Astrocyte (in vitro differentiated cells and primary cell): ENCODE data around the gene TMEM203. TPM values are rescaled to one million over a fixed set of nuclear protein-coding genes. Genes with fewer than 3 reads are reported as not detected.

Source experiments
- DNase-seq: peaks from one replicate; pipeline ENCODE4 v3.0.0-alpha.2; 2010; ENCODE audit warnings: low read depth
- FAIRE-seq: peaks from 2 replicates; lab custom pipeline; 2011; peaks lifted over from hg19 to GRCh38; lab: Jason Lieb, UNC
- H2AFZ ChIP-seq: 2 replicates; pipeline ENCODE4 v1.6.0; 2012; ENCODE audit warnings: low read depth, low read length, inconsistent platforms
- H3K27ac ChIP-seq: 2 replicates; pipeline ENCODE4 v1.5.1; 2011; ENCODE audit warnings: low read depth, low read length, inconsistent platforms
- H3K27me3 ChIP-seq: 2 replicates; pipeline ENCODE4 v1.6.0; 2011; ENCODE audit warnings: low read length, inconsistent platforms; ENCODE audit not compliant: insufficient read depth
- H3K36me3 ChIP-seq: 2 replicates; pipeline ENCODE4 v1.5.1; 2011; ENCODE audit warnings: low read length, inconsistent platforms; ENCODE audit not compliant: insufficient read depth
- H3K4me1 ChIP-seq: 2 replicates; pipeline ENCODE4 v1.5.1; 2011; ENCODE audit warnings: low read length, inconsistent platforms; ENCODE audit not compliant: insufficient read depth
- H3K4me2 ChIP-seq: 2 replicates; pipeline ENCODE4 v1.6.0; 2012; ENCODE audit warnings: low read length, inconsistent platforms
- H3K4me3 ChIP-seq: 2 replicates; pipeline ENCODE4 v1.5.1; 2011; ENCODE audit warnings: low read depth, mild to moderate bottlenecking, low read length, inconsistent platforms; ENCODE audit not compliant: insufficient read depth
- H3K79me2 ChIP-seq: 2 replicates; pipeline ENCODE4 v1.6.0; 2012; ENCODE audit warnings: mild to moderate bottlenecking, low read length, inconsistent platforms; ENCODE audit not compliant: insufficient read depth
- H3K9ac ChIP-seq: 2 replicates; pipeline ENCODE4 v1.6.0; 2012; ENCODE audit warnings: mild to moderate bottlenecking, low read length, inconsistent platforms
- H3K9me3 ChIP-seq: 2 replicates; pipeline ENCODE4 v1.5.1; 2012; ENCODE audit warnings: low read depth, mild to moderate bottlenecking, low read length, inconsistent platforms; ENCODE audit not compliant: insufficient read depth
- H4K20me1 ChIP-seq: 2 replicates; pipeline ENCODE4 v1.6.0; 2012; ENCODE audit warnings: low read length, inconsistent platforms; ENCODE audit not compliant: insufficient read depth
- H3K27ac Mint-ChIP-seq: one replicate; pipeline ENCODE4 v1.8.0; 2021; ENCODE audit warnings: mild to moderate bottlenecking, mixed read lengths; ENCODE audit not compliant: unreplicated experiment
- H3K27me3 Mint-ChIP-seq: one replicate; pipeline ENCODE4 v1.8.0; 2021; ENCODE audit warnings: low read depth, mixed read lengths; ENCODE audit not compliant: unreplicated experiment
- H3K36me3 Mint-ChIP-seq: one replicate; pipeline ENCODE4 v1.8.0; 2021; ENCODE audit warnings: low read depth, mixed read lengths; ENCODE audit not compliant: unreplicated experiment
- H3K4me1 Mint-ChIP-seq: one replicate; pipeline ENCODE4 v1.8.0; 2021; ENCODE audit warnings: low read depth, mixed read lengths; ENCODE audit not compliant: unreplicated experiment
- H3K4me3 Mint-ChIP-seq: one replicate; pipeline ENCODE4 v1.8.0; 2021; ENCODE audit warnings: mild to moderate bottlenecking, moderate library complexity, mixed read lengths; ENCODE audit not compliant: unreplicated experiment
- H3K9me3 Mint-ChIP-seq: one replicate; pipeline ENCODE4 v1.8.0; 2021; ENCODE audit warnings: mild to moderate bottlenecking, mixed read lengths; ENCODE audit not compliant: unreplicated experiment
- EZH2 ChIP-seq: IDR thresholded peaks from 2 replicates; pipeline ENCODE4 v1.6.1; 2012; ENCODE audit warnings: mild to moderate bottlenecking, low read length, inconsistent platforms; ENCODE audit not compliant: insufficient read depth
- total RNA-seq: library from RNA; stranded (reverse); gene quantifications from 2 replicates; pipeline ENCODE4 v1.2.1, GENCODE V29; 2021
- TF ChIP-seq, protein P1 (sequence below): IDR thresholded peaks from 2 replicates; pipeline ENCODE4 v1.5.1; 2011; ENCODE audit warnings: low read depth, mild to moderate bottlenecking, inconsistent platforms, low read length, moderate library complexity; ENCODE audit not compliant: insufficient read depth

TMEM203 gene
- total RNA-seq, 1 donor from 2014 or later, result 28.7 TPM

- Mint-ChIP-seq H3K36me3 (no peaks in the 10 kb centered on the region), H3K4me1 (peaks cover 10% of the 10 kb centered on the region), H3K4me3 (peak overlapping the region; percentile 64), H3K9me3 (no peaks in the 10 kb centered on the region), H3K27ac (no peak overlapping the region), H3K27me3 (no peaks in the 10 kb centered on the region)
- H3K4me1 ChIP-seq, result peaks cover 20% of the 10 kb centered on the region
- H3K9me3 ChIP-seq, result no peaks in the 10 kb centered on the region
- H3K79me2 ChIP-seq, result peaks cover 76% of the 10 kb centered on the region
- H3K27ac ChIP-seq, result no peak overlapping the region
- no peak for FAIRE-seq
- H3K4me3 ChIP-seq, result no peak overlapping the region
- H2AFZ ChIP-seq, result no peak overlapping the region
- TF ChIP-seq EZH2, result no peak
- TF ChIP-seq, protein P1, sequence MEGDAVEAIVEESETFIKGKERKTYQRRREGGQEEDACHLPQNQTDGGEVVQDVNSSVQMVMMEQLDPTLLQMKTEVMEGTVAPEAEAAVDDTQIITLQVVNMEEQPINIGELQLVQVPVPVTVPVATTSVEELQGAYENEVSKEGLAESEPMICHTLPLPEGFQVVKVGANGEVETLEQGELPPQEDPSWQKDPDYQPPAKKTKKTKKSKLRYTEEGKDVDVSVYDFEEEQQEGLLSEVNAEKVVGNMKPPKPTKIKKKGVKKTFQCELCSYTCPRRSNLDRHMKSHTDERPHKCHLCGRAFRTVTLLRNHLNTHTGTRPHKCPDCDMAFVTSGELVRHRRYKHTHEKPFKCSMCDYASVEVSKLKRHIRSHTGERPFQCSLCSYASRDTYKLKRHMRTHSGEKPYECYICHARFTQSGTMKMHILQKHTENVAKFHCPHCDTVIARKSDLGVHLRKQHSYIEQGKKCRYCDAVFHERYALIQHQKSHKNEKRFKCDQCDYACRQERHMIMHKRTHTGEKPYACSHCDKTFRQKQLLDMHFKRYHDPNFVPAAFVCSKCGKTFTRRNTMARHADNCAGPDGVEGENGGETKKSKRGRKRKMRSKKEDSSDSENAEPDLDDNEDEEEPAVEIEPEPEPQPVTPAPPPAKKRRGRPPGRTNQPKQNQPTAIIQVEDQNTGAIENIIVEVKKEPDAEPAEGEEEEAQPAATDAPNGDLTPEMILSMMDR, result no peak
- no peak overlapping the region for H3K4me2 ChIP-seq
- H3K36me3 ChIP-seq, result no peaks in the 10 kb centered on the region
- peaks cover 88% of the 10 kb centered on the region for H4K20me1 ChIP-seq
- no peak for DNase-seq
- no peaks in the 10 kb centered on the region for H3K27me3 ChIP-seq
- H3K9ac ChIP-seq, result no peak overlapping the region
Measured at GRCh38 chr9:137194909-137195308, 10.5 kb downstream of the TMEM203 start.

- peaks cover 10% of the 10 kb centered on the region for H3K4me1 Mint-ChIP-seq
- no peak overlapping the region for H3K4me3 ChIP-seq
- TF ChIP-seq, protein P1, result no peak
- TF ChIP-seq EZH2, result no peak
- FAIRE-seq (no peak), DNase-seq (no peak)
- no peaks in the 10 kb centered on the region for H3K27me3 Mint-ChIP-seq
- H3K4me3 Mint-ChIP-seq, result no peak overlapping the region
- no peak overlapping the region for H3K27ac ChIP-seq
- no peaks in the 10 kb centered on the region for H3K36me3 Mint-ChIP-seq
- H3K4me1 ChIP-seq, result peaks cover 23% of the 10 kb centered on the region
- no peak overlapping the region for H3K9ac ChIP-seq
- H3K36me3 ChIP-seq, result no peaks in the 10 kb centered on the region
- no peaks in the 10 kb centered on the region for H3K27me3 ChIP-seq
- H3K79me2 ChIP-seq, result peaks cover 80% of the 10 kb centered on the region
- H4K20me1 ChIP-seq, result peaks cover 91% of the 10 kb centered on the region
- H3K9me3 ChIP-seq, result no peaks in the 10 kb centered on the region
- no peak overlapping the region for H2AFZ ChIP-seq
- H3K4me2 ChIP-seq, result no peak overlapping the region
- no peak overlapping the region for H3K27ac Mint-ChIP-seq
- H3K9me3 Mint-ChIP-seq, result no peaks in the 10 kb centered on the region
Measured at GRCh38 chr9:137194388-137194787, 11.1 kb downstream of the TMEM203 start.

GRCh38 chr9:137193771-137194170 lies 11.7 kb downstream of the TMEM203 start:
- no peak overlapping the region for H3K4me3 Mint-ChIP-seq
- H2AFZ ChIP-seq, result no peak overlapping the region
- H3K9me3 ChIP-seq, result no peaks in the 10 kb centered on the region
- no peaks in the 10 kb centered on the region for H3K27me3 Mint-ChIP-seq
- peaks cover 11% of the 10 kb centered on the region for H3K4me1 Mint-ChIP-seq
- no peaks in the 10 kb centered on the region for H3K27me3 ChIP-seq
- H3K79me2 ChIP-seq, result peaks cover 78% of the 10 kb centered on the region
- no peaks in the 10 kb centered on the region for H3K36me3 Mint-ChIP-seq
- H3K36me3 ChIP-seq, result no peaks in the 10 kb centered on the region
- peaks cover 19% of the 10 kb centered on the region for H3K4me1 ChIP-seq
- DNase-seq (no peak), FAIRE-seq (no peak)
- TF ChIP-seq, protein P1, result no peak
- no peak overlapping the region for H3K9ac ChIP-seq
- no peak overlapping the region for H3K27ac Mint-ChIP-seq
- no peaks in the 10 kb centered on the region for H3K9me3 Mint-ChIP-seq
- no peak overlapping the region for H3K4me3 ChIP-seq
- H3K4me2 ChIP-seq, result no peak overlapping the region
- H3K27ac ChIP-seq, result no peak overlapping the region
- H4K20me1 ChIP-seq, result peaks cover 89% of the 10 kb centered on the region
